ENCODE measurements around the gene RNASE7.

DNA sequence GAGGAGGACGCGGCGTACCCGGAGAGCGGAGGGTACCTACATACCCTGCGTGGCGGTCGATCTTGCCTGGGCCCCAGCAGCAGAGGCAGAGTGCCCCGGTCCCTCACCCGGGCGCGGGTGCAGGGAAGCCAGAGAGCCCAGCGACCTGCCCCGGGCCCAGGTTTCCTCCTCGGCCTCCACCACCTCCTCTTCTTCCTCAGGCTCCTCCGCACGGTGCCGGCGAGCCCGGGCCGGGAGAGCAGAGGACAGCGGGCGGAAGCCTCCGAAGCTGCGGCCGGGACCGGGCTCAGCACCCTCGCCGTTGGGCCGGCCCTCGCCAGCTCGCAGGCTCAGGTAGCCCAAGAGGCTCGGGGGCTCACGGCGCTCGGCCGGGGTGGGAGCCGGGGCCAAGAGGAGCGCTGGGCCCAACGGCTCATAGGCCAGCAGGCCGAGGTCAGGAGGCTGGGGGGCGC, 49.7 kb downstream of the RNASE7 start:
- TF ChIP-seq, protein P1, sequence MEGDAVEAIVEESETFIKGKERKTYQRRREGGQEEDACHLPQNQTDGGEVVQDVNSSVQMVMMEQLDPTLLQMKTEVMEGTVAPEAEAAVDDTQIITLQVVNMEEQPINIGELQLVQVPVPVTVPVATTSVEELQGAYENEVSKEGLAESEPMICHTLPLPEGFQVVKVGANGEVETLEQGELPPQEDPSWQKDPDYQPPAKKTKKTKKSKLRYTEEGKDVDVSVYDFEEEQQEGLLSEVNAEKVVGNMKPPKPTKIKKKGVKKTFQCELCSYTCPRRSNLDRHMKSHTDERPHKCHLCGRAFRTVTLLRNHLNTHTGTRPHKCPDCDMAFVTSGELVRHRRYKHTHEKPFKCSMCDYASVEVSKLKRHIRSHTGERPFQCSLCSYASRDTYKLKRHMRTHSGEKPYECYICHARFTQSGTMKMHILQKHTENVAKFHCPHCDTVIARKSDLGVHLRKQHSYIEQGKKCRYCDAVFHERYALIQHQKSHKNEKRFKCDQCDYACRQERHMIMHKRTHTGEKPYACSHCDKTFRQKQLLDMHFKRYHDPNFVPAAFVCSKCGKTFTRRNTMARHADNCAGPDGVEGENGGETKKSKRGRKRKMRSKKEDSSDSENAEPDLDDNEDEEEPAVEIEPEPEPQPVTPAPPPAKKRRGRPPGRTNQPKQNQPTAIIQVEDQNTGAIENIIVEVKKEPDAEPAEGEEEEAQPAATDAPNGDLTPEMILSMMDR (IDR thresholded peaks at IDR 0.05) = no peak
- TF ChIP-seq POLR2AphosphoS5 (IDR thresholded peaks at IDR 0.05) (no peak), POLR2A (IDR thresholded peaks at IDR 0.05) (no peak), EP300 (IDR thresholded peaks at IDR 0.05) (no peak)

All from gastroesophageal sphincter (tissue), 3 donors.